Measurements from ENCODE around the gene TBRG4.

DNA sequence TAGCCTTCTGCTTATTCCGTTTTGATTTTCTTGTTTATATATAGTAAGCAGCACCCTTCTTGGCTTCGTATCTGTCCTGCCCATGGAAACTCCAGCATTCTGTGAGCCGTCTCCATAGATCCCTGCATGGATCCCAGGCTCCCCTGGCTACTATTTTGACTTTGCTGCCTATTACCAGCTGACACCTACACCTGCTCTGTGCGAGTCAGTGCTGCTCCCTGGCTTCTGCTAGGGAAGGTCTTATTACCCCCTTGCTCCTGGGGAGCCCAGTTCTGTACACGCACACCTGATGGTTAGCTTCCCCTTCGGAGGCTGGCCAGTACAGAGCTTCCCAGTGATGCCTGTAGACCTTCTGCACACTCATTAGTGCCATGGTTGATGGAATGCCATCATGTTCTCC lies 58.1 kb downstream of the TBRG4 start:
- TF ChIP-seq EP300 (IDR thresholded peaks at IDR 0.05): no peak
- TF ChIP-seq, protein P1, sequence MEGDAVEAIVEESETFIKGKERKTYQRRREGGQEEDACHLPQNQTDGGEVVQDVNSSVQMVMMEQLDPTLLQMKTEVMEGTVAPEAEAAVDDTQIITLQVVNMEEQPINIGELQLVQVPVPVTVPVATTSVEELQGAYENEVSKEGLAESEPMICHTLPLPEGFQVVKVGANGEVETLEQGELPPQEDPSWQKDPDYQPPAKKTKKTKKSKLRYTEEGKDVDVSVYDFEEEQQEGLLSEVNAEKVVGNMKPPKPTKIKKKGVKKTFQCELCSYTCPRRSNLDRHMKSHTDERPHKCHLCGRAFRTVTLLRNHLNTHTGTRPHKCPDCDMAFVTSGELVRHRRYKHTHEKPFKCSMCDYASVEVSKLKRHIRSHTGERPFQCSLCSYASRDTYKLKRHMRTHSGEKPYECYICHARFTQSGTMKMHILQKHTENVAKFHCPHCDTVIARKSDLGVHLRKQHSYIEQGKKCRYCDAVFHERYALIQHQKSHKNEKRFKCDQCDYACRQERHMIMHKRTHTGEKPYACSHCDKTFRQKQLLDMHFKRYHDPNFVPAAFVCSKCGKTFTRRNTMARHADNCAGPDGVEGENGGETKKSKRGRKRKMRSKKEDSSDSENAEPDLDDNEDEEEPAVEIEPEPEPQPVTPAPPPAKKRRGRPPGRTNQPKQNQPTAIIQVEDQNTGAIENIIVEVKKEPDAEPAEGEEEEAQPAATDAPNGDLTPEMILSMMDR (IDR thresholded peaks at IDR 0.05): no peak

All from ovary (tissue), 3 donors.